Activated T-helper 1 cell treated with anti-CD3 and anti-CD28 coated beads, Interleukin-12 subunit alpha, Interleukin-12 subunit beta, Interleukin-2, Interleukin-4 antibody, amounts not matched to agents 30 ng/mL and 10 ng/mL and 1 ng/mL, durations not matched to agents 14 hours and 24 hours and 36 hours (primary cell): Measurements from ENCODE around the gene BIRC7. TPM values are rescaled to one million over a fixed set of nuclear protein-coding genes. Genes with fewer than 3 reads are reported as not detected.

Source experiments
- DNase-seq: peaks from one replicate; pipeline ENCODE4 v3.0.0; 2021; ENCODE audit warnings: low spot score
- H3K27ac Mint-ChIP-seq: one replicate; pipeline ENCODE4 v1.8.0; 2021; ENCODE audit warnings: mild to moderate bottlenecking, mixed read lengths
- H3K27me3 Mint-ChIP-seq: one replicate; pipeline ENCODE4 v1.8.0; 2022; ENCODE audit warnings: mild to moderate bottlenecking, moderate library complexity, mixed read lengths; ENCODE audit not compliant: insufficient read depth
- H3K36me3 Mint-ChIP-seq: one replicate; pipeline ENCODE4 v1.8.0; 2021; ENCODE audit warnings: low read depth, mixed read lengths
- H3K4me1 Mint-ChIP-seq: one replicate; pipeline ENCODE4 v1.8.0; 2021; ENCODE audit warnings: low read depth, mixed read lengths
- H3K4me3 Mint-ChIP-seq: one replicate; pipeline ENCODE4 v1.8.0; 2021; ENCODE audit warnings: mild to moderate bottlenecking, moderate library complexity, mixed read lengths
- H3K9me3 Mint-ChIP-seq: one replicate; pipeline ENCODE4 v1.8.0; 2021; ENCODE audit warnings: mixed read lengths
- intact Hi-C: fragments of 100-400 bp; cut with micrococcal nuclease; formaldehyde crosslinking; loops from one replicate; pipeline ENCODE4 v1.15.1; 2024
- total RNA-seq: library from RNA; stranded (reverse); gene quantifications from 2 replicates; pipeline ENCODE4 v1.2.3, GENCODE V29; 2022

BIRC7 gene
- total RNA-seq, 1 donor from 2014 or later: not detected

GRCh38 chr20:63236116-63236837 is 572 bp downstream of the BIRC7 start:
- Mint-ChIP-seq H3K27ac (no peak overlapping the region), H3K9me3 (no peaks in the 10 kb centered on the region), H3K27me3 (peaks cover 7% of the 10 kb centered on the region), H3K4me1 (no peaks in the 10 kb centered on the region), H3K36me3 (no peaks in the 10 kb centered on the region), H3K4me3 (no peak overlapping the region)
- intact Hi-C loops: no loop called here
- no peak for DNase-seq

GRCh38 chr20:63238031-63238430 is 2.3 kb downstream of the BIRC7 start:
- intact Hi-C loops: no loop called here
- no peaks in the 10 kb centered on the region for H3K9me3 Mint-ChIP-seq
- no peak overlapping the region for H3K27ac Mint-ChIP-seq
- no peaks in the 10 kb centered on the region for H3K4me1 Mint-ChIP-seq
- H3K36me3 Mint-ChIP-seq: no peaks in the 10 kb centered on the region
- no peak overlapping the region for H3K4me3 Mint-ChIP-seq
- no peak for DNase-seq
- no peaks in the 10 kb centered on the region for H3K27me3 Mint-ChIP-seq

GRCh38 chr20:63238514-63239125 is 2.9 kb downstream of the BIRC7 start:
- Mint-ChIP-seq H3K4me1 (no peaks in the 10 kb centered on the region), H3K27ac (no peak overlapping the region), H3K9me3 (no peaks in the 10 kb centered on the region), H3K27me3 (no peaks in the 10 kb centered on the region), H3K4me3 (no peak overlapping the region), H3K36me3 (no peaks in the 10 kb centered on the region)
- intact Hi-C loops: no loop called here
- no peak for DNase-seq

DNA sequence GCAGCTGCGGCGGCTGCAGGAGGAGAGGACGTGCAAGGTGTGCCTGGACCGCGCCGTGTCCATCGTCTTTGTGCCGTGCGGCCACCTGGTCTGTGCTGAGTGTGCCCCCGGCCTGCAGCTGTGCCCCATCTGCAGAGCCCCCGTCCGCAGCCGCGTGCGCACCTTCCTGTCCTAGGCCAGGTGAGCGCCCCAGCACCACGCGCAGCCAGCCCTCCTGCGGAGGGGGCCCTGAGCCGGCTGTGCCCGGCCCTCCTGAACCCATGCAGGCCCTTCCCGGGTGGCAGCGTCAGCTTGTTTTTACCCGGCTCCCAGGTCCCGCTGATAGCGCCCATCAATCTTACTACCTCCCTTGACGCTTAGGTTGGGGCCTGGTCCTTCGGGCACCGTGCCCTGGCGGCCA is 3.7 kb downstream of the BIRC7 start:
- H3K9me3 Mint-ChIP-seq: no peaks in the 10 kb centered on the region
- H3K27me3 Mint-ChIP-seq: no peaks in the 10 kb centered on the region
- DNase-seq: no peak
- H3K36me3 Mint-ChIP-seq: no peaks in the 10 kb centered on the region
- intact Hi-C loops: no loop called here
- no peak overlapping the region for H3K27ac Mint-ChIP-seq
- no peaks in the 10 kb centered on the region for H3K4me1 Mint-ChIP-seq
- H3K4me3 Mint-ChIP-seq: no peak overlapping the region

DNA sequence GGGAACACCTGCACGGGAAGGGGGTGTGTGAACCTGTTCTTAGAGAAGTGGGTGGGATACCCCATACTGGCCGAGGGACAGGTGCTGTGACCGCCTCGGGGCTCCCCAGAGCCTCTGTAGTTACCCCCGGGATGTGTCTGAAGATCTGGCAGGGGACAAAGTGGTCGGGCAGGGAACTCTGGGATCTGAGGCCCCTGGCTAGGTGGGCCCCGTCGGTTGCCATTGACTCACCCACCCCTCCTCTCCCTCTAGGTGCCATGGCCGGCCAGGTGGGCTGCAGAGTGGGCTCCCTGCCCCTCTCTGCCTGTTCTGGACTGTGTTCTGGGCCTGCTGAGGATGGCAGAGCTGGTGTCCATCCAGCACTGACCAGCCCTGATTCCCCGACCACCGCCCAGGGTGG is 4.3 kb downstream of the BIRC7 start:
- Mint-ChIP-seq H3K27me3 (no peaks in the 10 kb centered on the region), H3K27ac (no peak overlapping the region), H3K4me3 (no peak overlapping the region), H3K9me3 (no peaks in the 10 kb centered on the region), H3K4me1 (no peaks in the 10 kb centered on the region), H3K36me3 (no peaks in the 10 kb centered on the region)
- DNase-seq: no peak
- intact Hi-C loops: no loop called here

- no peaks in the 10 kb centered on the region for H3K36me3 Mint-ChIP-seq
- H3K27ac Mint-ChIP-seq: no peak overlapping the region
- H3K4me1 Mint-ChIP-seq: no peaks in the 10 kb centered on the region
- H3K27me3 Mint-ChIP-seq: peaks cover 3% of the 10 kb centered on the region
- intact Hi-C loops: no loop called here
- no peaks in the 10 kb centered on the region for H3K9me3 Mint-ChIP-seq
- DNase-seq: no peak
- H3K4me3 Mint-ChIP-seq: no peak overlapping the region
These were observed 5.6 kb downstream of the BIRC7 start for GRCh38 chr20:63241272-63241671.

DNA sequence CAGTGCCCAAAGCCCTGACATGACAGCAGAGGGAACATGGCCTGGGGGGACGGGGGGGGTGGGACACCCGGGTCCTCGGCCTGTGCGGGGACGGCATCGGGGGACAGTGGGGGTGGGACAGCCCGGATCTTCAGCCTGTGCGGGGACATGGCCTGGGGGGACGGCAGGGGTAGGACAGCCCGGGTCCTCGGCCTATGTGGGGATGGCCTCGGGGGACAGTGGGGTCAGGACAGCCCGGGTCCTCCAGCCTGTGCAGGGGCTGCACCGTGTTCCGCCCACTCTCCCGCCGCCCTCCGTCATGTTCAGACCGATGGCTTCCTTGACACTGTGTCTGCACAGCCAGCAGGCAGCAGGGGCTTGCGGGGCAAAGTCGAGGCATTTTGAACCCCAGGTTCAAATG is 7.0 kb downstream of the BIRC7 start:
- no peak overlapping the region for H3K4me3 Mint-ChIP-seq
- no peaks in the 10 kb centered on the region for H3K4me1 Mint-ChIP-seq
- peaks cover 3% of the 10 kb centered on the region for H3K27me3 Mint-ChIP-seq
- no peak overlapping the region for H3K27ac Mint-ChIP-seq
- no peak for DNase-seq
- H3K9me3 Mint-ChIP-seq: no peaks in the 10 kb centered on the region
- intact Hi-C loops: no loop called here
- no peaks in the 10 kb centered on the region for H3K36me3 Mint-ChIP-seq

DNA sequence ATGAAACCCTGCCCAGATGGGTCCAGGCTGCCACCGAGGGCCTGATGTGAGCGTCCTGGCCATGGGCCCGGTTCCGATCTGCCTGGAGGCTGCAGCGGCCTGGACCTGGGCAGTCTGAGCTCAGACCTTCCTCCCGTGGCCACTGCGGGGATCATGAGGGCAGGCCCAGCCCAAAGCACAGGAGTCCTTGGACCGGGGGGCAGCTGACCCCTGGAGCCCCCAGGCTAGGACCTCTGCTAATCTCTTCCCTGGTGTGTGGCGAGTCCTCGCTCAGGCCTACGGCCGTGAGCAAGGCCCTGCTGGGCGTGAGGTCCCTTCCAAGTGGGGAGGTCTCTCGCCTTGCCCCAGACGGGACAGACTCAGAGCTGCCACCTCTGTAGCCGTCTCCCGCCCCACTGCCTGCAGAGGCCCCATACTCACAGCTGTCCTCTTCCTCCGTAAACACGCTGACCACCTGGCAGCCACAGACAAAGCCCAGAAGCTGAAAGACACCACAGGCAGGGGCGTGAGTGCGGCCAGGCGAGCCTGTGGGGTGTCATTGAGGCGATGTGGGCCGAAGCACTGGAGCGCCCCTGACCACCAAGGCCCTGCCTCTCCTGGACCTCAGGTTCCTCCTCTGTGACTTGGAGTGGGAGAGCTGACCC is 8.0 kb downstream of the BIRC7 start:
- Mint-ChIP-seq H3K36me3 (no peaks in the 10 kb centered on the region), H3K27ac (no peak overlapping the region), H3K4me3 (no peak overlapping the region), H3K27me3 (peaks cover 3% of the 10 kb centered on the region), H3K4me1 (no peaks in the 10 kb centered on the region), H3K9me3 (no peaks in the 10 kb centered on the region)
- no peak for DNase-seq
- intact Hi-C loops: no loop called here

- no peak for DNase-seq
- Mint-ChIP-seq H3K27me3 (peaks cover 3% of the 10 kb centered on the region), H3K4me1 (no peaks in the 10 kb centered on the region), H3K4me3 (no peak overlapping the region), H3K9me3 (no peaks in the 10 kb centered on the region), H3K36me3 (no peaks in the 10 kb centered on the region), H3K27ac (no peak overlapping the region)
- intact Hi-C loops: no loop called here
These were observed 8.8 kb downstream of the BIRC7 start for GRCh38 chr20:63244468-63244867.

- no peaks in the 10 kb centered on the region for H3K4me1 Mint-ChIP-seq
- no peak overlapping the region for H3K4me3 Mint-ChIP-seq
- no peaks in the 10 kb centered on the region for H3K9me3 Mint-ChIP-seq
- H3K27me3 Mint-ChIP-seq: peaks cover 7% of the 10 kb centered on the region
- intact Hi-C loops: no loop called here
- H3K27ac Mint-ChIP-seq: no peak overlapping the region
- DNase-seq: no peak
- no peaks in the 10 kb centered on the region for H3K36me3 Mint-ChIP-seq
These were observed 11.0 kb downstream of the BIRC7 start for GRCh38 chr20:63246490-63247288.

- Mint-ChIP-seq H3K4me1 (no peaks in the 10 kb centered on the region), H3K27me3 (peaks cover 9% of the 10 kb centered on the region), H3K4me3 (no peak overlapping the region), H3K27ac (no peak overlapping the region), H3K36me3 (no peaks in the 10 kb centered on the region), H3K9me3 (no peaks in the 10 kb centered on the region)
- intact Hi-C loops: no loop called here
- DNase-seq: no peak
These were observed 12.0 kb downstream of the BIRC7 start for GRCh38 chr20:63247671-63248228.

DNA sequence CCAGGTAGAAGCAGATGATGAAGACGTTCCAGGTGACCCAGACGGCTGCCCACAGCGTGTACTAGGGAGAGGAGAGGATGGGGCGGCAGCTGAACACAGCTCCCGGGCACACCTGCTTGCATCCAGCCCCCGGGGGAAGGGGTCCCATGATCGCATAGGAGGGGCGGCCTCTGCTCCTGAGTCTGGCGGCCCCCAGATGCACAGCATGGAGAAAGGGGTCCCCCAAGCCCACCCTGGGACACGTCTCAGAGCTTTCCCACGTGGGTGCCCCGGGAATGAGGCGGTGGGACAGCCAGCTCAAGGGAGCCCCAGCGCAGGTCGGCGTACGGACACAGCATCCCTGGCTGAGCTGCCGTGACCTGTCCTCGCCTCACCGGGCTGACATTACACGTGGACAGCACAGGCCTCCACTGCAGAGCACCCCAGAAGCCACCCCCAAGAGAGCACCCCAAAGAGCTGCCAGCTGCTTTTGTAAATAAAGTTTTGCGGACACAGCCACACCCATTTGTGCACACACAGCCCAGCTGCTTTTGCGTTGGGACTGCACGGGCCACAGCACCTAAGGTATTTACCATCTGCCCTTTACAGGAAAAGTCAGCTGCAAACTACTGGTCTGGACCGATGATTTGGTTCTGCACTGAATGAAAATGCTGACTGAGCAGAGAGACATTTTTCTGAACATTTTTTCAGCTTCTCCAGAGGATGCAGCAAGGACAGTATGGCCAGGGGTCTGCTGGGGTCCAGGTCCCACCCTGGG is 13.3 kb downstream of the BIRC7 start:
- Mint-ChIP-seq H3K4me3 (no peak overlapping the region), H3K27me3 (peaks cover 15% of the 10 kb centered on the region), H3K36me3 (no peaks in the 10 kb centered on the region), H3K9me3 (no peaks in the 10 kb centered on the region), H3K4me1 (no peaks in the 10 kb centered on the region), H3K27ac (no peak overlapping the region)
- intact Hi-C loops: no loop called here
- no peak for DNase-seq
